Osteoblast (primary cell): ENCODE data around the gene S100P. TPM values are rescaled to one million over a fixed set of nuclear protein-coding genes. Genes with fewer than 3 reads are reported as not detected.

Experiments used
- DNase-seq: peaks from one replicate; pipeline ENCODE4 v3.0.0; 2011; ENCODE audit warnings: low spot score, mixed read lengths; ENCODE audit not compliant: insufficient read length; ENCODE audit errors: missing footprints
- H2AFZ ChIP-seq: 2 replicates; pipeline ENCODE4 v1.6.0; 2011; ENCODE audit warnings: mild to moderate bottlenecking, low read length
- H3K27ac ChIP-seq: 2 replicates; pipeline ENCODE4 v1.5.1; 2011; ENCODE audit warnings: mild to moderate bottlenecking, low read depth, low read length, moderate library complexity
- H3K27me3 ChIP-seq: 2 replicates; pipeline ENCODE4 v1.6.0; 2012; ENCODE audit warnings: mild to moderate bottlenecking, control low read depth, inconsistent platforms, low read length, moderate library complexity; ENCODE audit not compliant: insufficient read depth
- H3K36me3 ChIP-seq: 2 replicates; pipeline ENCODE4 v1.5.1; 2011; ENCODE audit warnings: mild to moderate bottlenecking, low read length, control low read depth, moderate library complexity; ENCODE audit not compliant: insufficient read depth
- H3K4me1 ChIP-seq: 2 replicates; pipeline ENCODE4 v1.5.1; 2011; ENCODE audit warnings: mild to moderate bottlenecking, low read length, control low read depth, moderate library complexity; ENCODE audit not compliant: insufficient read depth
- H3K4me2 ChIP-seq: 2 replicates; pipeline ENCODE4 v1.6.0; 2011; ENCODE audit warnings: mild to moderate bottlenecking, low read length; ENCODE audit not compliant: insufficient read depth
- H3K4me3 ChIP-seq: fragments of 200-600 bp; sonication (generic); 3 replicates; pipeline ENCODE4 v1.5.1; 2012; ENCODE audit warnings: mild to moderate bottlenecking, low read length, inconsistent platforms; ENCODE audit not compliant: insufficient read depth
- H3K79me2 ChIP-seq: 2 replicates; pipeline ENCODE4 v1.6.0; 2012; ENCODE audit warnings: mild to moderate bottlenecking, low read length, control low read depth, inconsistent platforms; ENCODE audit not compliant: insufficient read depth
- H3K9me3 ChIP-seq: 2 replicates; pipeline ENCODE4 v1.5.1; 2011; ENCODE audit warnings: low read depth, low read length, control low read depth
- H4K20me1 ChIP-seq: 2 replicates; pipeline ENCODE4 v1.6.0; 2012; ENCODE audit warnings: mild to moderate bottlenecking, low read length, control low read depth; ENCODE audit not compliant: insufficient read depth
- total RNA-seq: library from RNA; depleted of rRNA; stranded (reverse); fragments of >200 nt; gene quantifications from 2 replicates; pipeline ENCODE4 v1.2.3, GENCODE V29; 2012
- TF ChIP-seq, protein P1 (sequence below): IDR thresholded peaks from 2 replicates; pipeline ENCODE4 v1.5.1; 2011; ENCODE audit warnings: mild to moderate bottlenecking, low read depth, low read length, moderate library complexity; ENCODE audit errors: extremely low read depth

Gene S100P
- total RNA-seq, 1 donor: 0.36 TPM

DNA sequence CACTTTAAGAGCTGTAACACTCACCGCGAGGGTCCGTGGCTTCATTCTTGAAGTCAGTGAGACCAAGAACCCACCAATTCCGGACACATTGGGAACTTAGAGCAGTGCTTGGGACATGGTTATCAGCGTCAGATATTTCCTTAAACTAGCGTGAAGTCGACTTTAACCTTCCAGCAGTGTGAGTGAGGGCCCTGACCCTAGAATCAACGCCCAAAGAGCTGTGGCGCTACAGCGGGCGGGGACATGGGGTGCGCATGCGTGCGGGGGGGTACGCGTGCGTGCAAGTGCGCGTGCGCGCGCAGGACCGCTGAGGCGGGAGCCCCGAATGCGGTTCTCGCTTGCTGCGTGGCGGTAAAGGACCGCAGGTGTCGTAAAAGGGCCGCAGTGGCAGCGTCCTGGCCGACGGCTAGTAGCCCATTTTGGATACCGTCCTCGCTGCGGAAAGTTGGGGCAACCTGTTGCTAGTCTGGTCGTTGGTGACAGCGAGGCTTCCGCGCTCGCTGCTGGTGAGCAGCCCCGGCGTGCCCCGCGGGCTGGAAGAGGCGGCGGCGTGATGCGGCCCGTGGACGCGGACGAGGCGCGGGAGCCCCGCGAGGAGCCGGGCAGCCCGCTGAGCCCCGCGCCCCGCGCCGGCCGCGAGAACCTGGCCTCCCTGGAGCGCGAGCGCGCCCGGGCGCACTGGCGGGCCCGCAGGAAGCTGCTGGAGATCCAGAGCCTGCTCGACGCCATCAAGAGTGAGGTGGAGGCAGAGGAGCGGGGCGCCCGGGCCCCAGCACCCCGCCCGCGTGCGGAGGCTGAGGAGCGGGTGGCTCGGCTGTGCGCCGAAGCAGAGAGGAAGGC, 19.8 kb upstream of the S100P start:
- H3K4me1 ChIP-seq: peaks cover 22% of the 10 kb centered on the region
- H2AFZ ChIP-seq: peak overlapping the region; percentile 96
- no peaks in the 10 kb centered on the region for H3K27me3 ChIP-seq
- H3K79me2 ChIP-seq: peaks cover 28% of the 10 kb centered on the region
- peak overlapping the region; percentile 21 for H3K27ac ChIP-seq
- H3K9me3 ChIP-seq: no peaks in the 10 kb centered on the region
- peaks cover 7% of the 10 kb centered on the region for H3K36me3 ChIP-seq
- peaks cover 25% of the 10 kb centered on the region for H4K20me1 ChIP-seq
- H3K4me3 ChIP-seq: peak overlapping the region; percentile 71
- H3K4me2 ChIP-seq: peak overlapping the region; percentile 92
- peak; percentile 100 for DNase-seq
- TF ChIP-seq, protein P1, sequence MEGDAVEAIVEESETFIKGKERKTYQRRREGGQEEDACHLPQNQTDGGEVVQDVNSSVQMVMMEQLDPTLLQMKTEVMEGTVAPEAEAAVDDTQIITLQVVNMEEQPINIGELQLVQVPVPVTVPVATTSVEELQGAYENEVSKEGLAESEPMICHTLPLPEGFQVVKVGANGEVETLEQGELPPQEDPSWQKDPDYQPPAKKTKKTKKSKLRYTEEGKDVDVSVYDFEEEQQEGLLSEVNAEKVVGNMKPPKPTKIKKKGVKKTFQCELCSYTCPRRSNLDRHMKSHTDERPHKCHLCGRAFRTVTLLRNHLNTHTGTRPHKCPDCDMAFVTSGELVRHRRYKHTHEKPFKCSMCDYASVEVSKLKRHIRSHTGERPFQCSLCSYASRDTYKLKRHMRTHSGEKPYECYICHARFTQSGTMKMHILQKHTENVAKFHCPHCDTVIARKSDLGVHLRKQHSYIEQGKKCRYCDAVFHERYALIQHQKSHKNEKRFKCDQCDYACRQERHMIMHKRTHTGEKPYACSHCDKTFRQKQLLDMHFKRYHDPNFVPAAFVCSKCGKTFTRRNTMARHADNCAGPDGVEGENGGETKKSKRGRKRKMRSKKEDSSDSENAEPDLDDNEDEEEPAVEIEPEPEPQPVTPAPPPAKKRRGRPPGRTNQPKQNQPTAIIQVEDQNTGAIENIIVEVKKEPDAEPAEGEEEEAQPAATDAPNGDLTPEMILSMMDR: no peak

- Histone ChIP-seq H4K20me1 (peaks cover 25% of the 10 kb centered on the region), H3K4me1 (peaks cover 19% of the 10 kb centered on the region), H3K9me3 (no peaks in the 10 kb centered on the region), H3K4me3 (peak overlapping the region; percentile 71), H3K79me2 (peaks cover 28% of the 10 kb centered on the region), H3K27me3 (no peaks in the 10 kb centered on the region), H2AFZ (peak overlapping the region; percentile 75), H3K36me3 (peaks cover 7% of the 10 kb centered on the region), H3K4me2 (peak overlapping the region; percentile 92), H3K27ac (no peak overlapping the region)
- DNase-seq: no peak
- TF ChIP-seq, protein P1: peak; percentile 23
Measured at GRCh38 chr4:6674500-6675149, 19.1 kb upstream of the S100P start.

DNA sequence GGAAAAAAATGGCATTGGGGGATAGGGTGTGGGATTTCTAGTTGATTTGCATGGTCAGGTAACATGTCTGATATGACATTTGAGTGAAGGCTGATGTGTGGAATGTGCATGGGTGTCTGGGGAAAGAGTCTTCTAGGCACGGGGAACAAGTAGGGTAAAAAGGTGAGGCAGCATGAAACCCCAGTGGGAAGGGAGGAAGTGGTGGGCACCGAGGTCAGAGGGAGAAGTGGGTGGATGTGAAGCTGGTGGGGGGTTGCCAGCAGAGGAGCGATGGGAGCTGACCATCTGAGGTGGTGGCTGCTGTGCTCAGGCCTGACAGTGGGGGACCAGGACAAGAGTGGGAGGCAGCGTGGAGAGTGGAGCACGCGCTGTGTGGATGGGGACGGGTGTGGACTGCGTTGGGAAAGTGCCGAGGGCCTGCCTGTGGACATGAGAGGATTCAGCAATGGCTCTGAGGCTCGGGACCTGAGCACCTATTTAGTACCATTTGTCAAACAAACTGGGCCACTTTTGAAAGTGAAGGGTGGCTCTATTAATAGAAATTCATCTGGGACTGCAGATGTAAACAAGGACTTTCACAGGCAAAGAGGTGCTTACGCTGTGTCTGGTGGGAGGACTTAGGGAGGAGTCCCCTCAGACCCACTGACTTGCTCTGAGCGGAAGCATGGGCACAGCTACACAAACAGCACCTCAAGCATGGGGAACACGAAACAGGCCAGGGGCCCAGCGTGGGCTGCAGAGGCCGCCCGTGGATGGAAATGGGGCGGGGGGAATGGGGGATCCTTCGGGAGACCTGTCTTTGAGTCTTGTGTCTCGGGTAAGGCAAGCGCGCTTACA, 16.7 kb upstream of the S100P start:
- no peak overlapping the region for H3K4me3 ChIP-seq
- H3K4me1 ChIP-seq: peaks cover 19% of the 10 kb centered on the region
- H3K79me2 ChIP-seq: peaks cover 28% of the 10 kb centered on the region
- H4K20me1 ChIP-seq: peaks cover 25% of the 10 kb centered on the region
- no peak overlapping the region for H3K27ac ChIP-seq
- DNase-seq: no peak
- no peak overlapping the region for H2AFZ ChIP-seq
- TF ChIP-seq, protein P1: no peak
- no peaks in the 10 kb centered on the region for H3K27me3 ChIP-seq
- H3K9me3 ChIP-seq: no peaks in the 10 kb centered on the region
- peak overlapping the region; percentile 18 for H3K4me2 ChIP-seq
- H3K36me3 ChIP-seq: peaks cover 7% of the 10 kb centered on the region
